ENCODE results near the gene SAMD8.

The SAMD8 gene

GRCh38 chr10:75223507-75223906 is 112.1 kb downstream of the SAMD8 start:
- DNase-seq (ENCODE audit: low read depth in 2 of 2) = no peak

GRCh38 chr10:75226095-75226494 is 114.6 kb downstream of the SAMD8 start:
- DNase-seq (ENCODE audit: low read depth in 2 of 2) = no peak

GRCh38 chr10:75226656-75227055 is 115.2 kb downstream of the SAMD8 start:
- no peak for DNase-seq (ENCODE audit: low read depth in 2 of 2)

- DNase-seq (ENCODE audit: low read depth in 2 of 2) = no peak
Measured at GRCh38 chr10:75228278-75228677, 116.8 kb downstream of the SAMD8 start.

GRCh38 chr10:75228834-75229233 is 117.4 kb downstream of the SAMD8 start:
- no peak for DNase-seq (ENCODE audit: low read depth in 2 of 2)

GRCh38 chr10:75229971-75230370 is 118.5 kb downstream of the SAMD8 start:
- DNase-seq (ENCODE audit: low read depth in 2 of 2) = no peak

- DNase-seq (ENCODE audit: low read depth in 2 of 2) = peak; percentile 74 to 91
Measured at GRCh38 chr10:75230600-75231038, 119.2 kb downstream of the SAMD8 start.

Data from stimulated activated CD8-positive, alpha-beta memory T cell treated with anti-CD3 and anti-CD28 coated beads, Interleukin-15, amount 100 ng/mL, for 4 hours (primary cell).